Effector memory CD8-positive, alpha-beta T cell (primary cell): ENCODE data around the gene PEX6.
"Not testable (repeated sequence)": the region's sequence is repeated elsewhere in the genome, so short reads cannot be mapped to it uniquely, and the experiment has no call there.

ENCODE experiments used
- ATAC-seq: fragments of 150-1000 bp; cut with Tn5 transposase; replicated peaks from 2 replicates; pipeline ENCODE4 v1.10.0; 2021; ENCODE audit warnings: mild to moderate bottlenecking, moderate library complexity
- DNase-seq, 3 experiments: peaks; one replicate each; pipeline ENCODE4 v3.0.0; 2021
- H3K27ac Mint-ChIP-seq, 2 donors: one replicate each; pipeline ENCODE4 v1.8.0; 2022; ENCODE audit warnings: mild to moderate bottlenecking in 2 of 2, mixed read lengths in 2 of 2, moderate library complexity in 2 of 2
- H3K27me3 Mint-ChIP-seq, 2 donors: one replicate each; pipeline ENCODE4 v1.8.0; 2022; ENCODE audit warnings: mixed read lengths in 2 of 2
- H3K36me3 Mint-ChIP-seq: one replicate; pipeline ENCODE4 v1.8.0; 2022; ENCODE audit warnings: mild to moderate bottlenecking, moderate library complexity, mixed read lengths; ENCODE audit not compliant: insufficient read depth
- H3K4me1 Mint-ChIP-seq, 2 donors: one replicate each; pipeline ENCODE4 v1.8.0; 2022; ENCODE audit warnings: low read depth in 2 of 2, mixed read lengths in 2 of 2
- H3K4me3 Mint-ChIP-seq, 2 donors: one replicate each; pipeline ENCODE4 v1.8.0; 2022; ENCODE audit warnings: mild to moderate bottlenecking in 2 of 2, mixed read lengths in 2 of 2, moderate library complexity in 2 of 2
- H3K9me3 Mint-ChIP-seq, 2 donors: one replicate each; pipeline ENCODE4 v1.8.0; 2022; ENCODE audit warnings: mixed read lengths in 2 of 2

Gene PEX6

GRCh38 chr6:42958125-42958524 is 20.9 kb downstream of the PEX6 start:
- no peak for DNase-seq
- Mint-ChIP-seq H3K36me3 (peaks cover 3% of the 10 kb centered on the region), H3K27me3 (no peaks in the 10 kb centered on the region)

GRCh38 chr6:42954405-42954804 is 24.6 kb downstream of the PEX6 start:
- not testable (repeated sequence) for H3K36me3 Mint-ChIP-seq, DNase-seq, H3K4me1 Mint-ChIP-seq, H3K27ac Mint-ChIP-seq, H3K27me3 Mint-ChIP-seq, H3K4me3 Mint-ChIP-seq, H3K9me3 Mint-ChIP-seq, ATAC-seq

More at GRCh38 chr6:42958125-42958524, 20.9 kb downstream of the PEX6 start:
- no peak overlapping the region for H3K4me3 Mint-ChIP-seq
- H3K9me3 Mint-ChIP-seq = no peaks in the 10 kb centered on the region
- H3K27ac Mint-ChIP-seq = no peak overlapping the region
- peaks cover 0 to 11% of the 10 kb centered on the region in 2 donors for H3K4me1 Mint-ChIP-seq
- ATAC-seq = no peak

- Mint-ChIP-seq H3K9me3 (no peaks in the 10 kb centered on the region), H3K4me1 (no peaks in the 10 kb centered on the region), H3K27ac (no peak overlapping the region), H3K36me3 (peaks cover 3% of the 10 kb centered on the region), H3K27me3 (no peaks in the 10 kb centered on the region), H3K4me3 (no peak overlapping the region)
- DNase-seq (no peak), ATAC-seq (no peak)
Observed at GRCh38 chr6:42952389-42952788, 26.6 kb downstream of the PEX6 start.

- peak overlapping the region in 1 of 2 donors; percentile 12 for H3K27ac Mint-ChIP-seq
Observed at GRCh38 chr6:42947950-42948349, 31.0 kb downstream of the PEX6 start.

GRCh38 chr6:42942444-42942843 is 36.5 kb downstream of the PEX6 start:
- Mint-ChIP-seq H3K4me1 (peaks cover 3 to 5% of the 10 kb centered on the region in 2 donors), H3K27me3 (no peaks in the 10 kb centered on the region), H3K9me3 (no peaks in the 10 kb centered on the region), H3K4me3 (no peak overlapping the region), H3K27ac (no peak overlapping the region), H3K36me3 (peaks cover 56% of the 10 kb centered on the region)
- DNase-seq = no peak
- no peak for ATAC-seq

More at GRCh38 chr6:42947950-42948349, 31.0 kb downstream of the PEX6 start:
- DNase-seq (no peak), ATAC-seq (no peak)
- H3K4me3 Mint-ChIP-seq = no peak overlapping the region
- no peaks in the 10 kb centered on the region for H3K9me3 Mint-ChIP-seq
- H3K27me3 Mint-ChIP-seq = no peaks in the 10 kb centered on the region
- peaks cover 26% of the 10 kb centered on the region for H3K36me3 Mint-ChIP-seq
- no peaks in the 10 kb centered on the region for H3K4me1 Mint-ChIP-seq

- H3K27me3 Mint-ChIP-seq, DNase-seq, H3K4me3 Mint-ChIP-seq, H3K9me3 Mint-ChIP-seq, H3K4me1 Mint-ChIP-seq, ATAC-seq: not testable (repeated sequence)
- H3K36me3 Mint-ChIP-seq = peaks cover 59% of the 10 kb centered on the region
- H3K27ac Mint-ChIP-seq = peak overlapping the region in 1 of 2 donors; percentile 29
Observed at GRCh38 chr6:42941356-42941755, 37.6 kb downstream of the PEX6 start.

- Mint-ChIP-seq H3K4me3 (no peak overlapping the region), H3K27ac (peak overlapping the region; percentile 29 to 69), H3K36me3 (peaks cover 64% of the 10 kb centered on the region), H3K27me3 (no peaks in the 10 kb centered on the region), H3K4me1 (peaks cover 7 to 9% of the 10 kb centered on the region in 2 donors), H3K9me3 (no peaks in the 10 kb centered on the region)
- DNase-seq = no peak
- ATAC-seq = no peak
Observed at GRCh38 chr6:42940493-42941045, 38.4 kb downstream of the PEX6 start.

GRCh38 chr6:42939810-42940167 is 39.2 kb downstream of the PEX6 start:
- DNase-seq = no peak
- Mint-ChIP-seq H3K4me3 (no peak overlapping the region), H3K27me3 (no peaks in the 10 kb centered on the region), H3K36me3 (peaks cover 65% of the 10 kb centered on the region), H3K9me3 (no peaks in the 10 kb centered on the region), H3K27ac (peak overlapping the region in 1 of 2 donors; percentile 69), H3K4me1 (peaks cover 8 to 9% of the 10 kb centered on the region in 2 donors)
- no peak for ATAC-seq

- no peaks in the 10 kb centered on the region for H3K9me3 Mint-ChIP-seq
- peaks cover 8 to 10% of the 10 kb centered on the region in 2 donors for H3K4me1 Mint-ChIP-seq
- H3K27me3 Mint-ChIP-seq = no peaks in the 10 kb centered on the region
- ATAC-seq (no peak), DNase-seq (no peak)
- H3K36me3 Mint-ChIP-seq = peaks cover 65% of the 10 kb centered on the region
- peak overlapping the region in 1 of 2 donors; percentile 69 for H3K27ac Mint-ChIP-seq
- H3K4me3 Mint-ChIP-seq = no peak overlapping the region
Observed at GRCh38 chr6:42938987-42939809, 39.8 kb downstream of the PEX6 start.

- H3K9me3 Mint-ChIP-seq = no peaks in the 10 kb centered on the region
- peaks cover 12 to 17% of the 10 kb centered on the region in 2 donors for H3K4me1 Mint-ChIP-seq
- peak overlapping the region; percentile 16 to 69 for H3K27ac Mint-ChIP-seq
- H3K27me3 Mint-ChIP-seq = no peaks in the 10 kb centered on the region
- no peak for DNase-seq
- H3K4me3 Mint-ChIP-seq = no peak overlapping the region
- no peak for ATAC-seq
- peaks cover 62% of the 10 kb centered on the region for H3K36me3 Mint-ChIP-seq
Observed at GRCh38 chr6:42938428-42938796, 40.6 kb downstream of the PEX6 start.

- Mint-ChIP-seq H3K9me3 (no peaks in the 10 kb centered on the region), H3K4me3 (no peak overlapping the region), H3K4me1 (peaks cover 18 to 23% of the 10 kb centered on the region in 2 donors), H3K27ac (peak overlapping the region in 1 of 2 donors; percentile 33), H3K36me3 (peaks cover 63% of the 10 kb centered on the region), H3K27me3 (no peaks in the 10 kb centered on the region)
- ATAC-seq = no peak
- DNase-seq = no peak
Observed at GRCh38 chr6:42937548-42938427, 41.2 kb downstream of the PEX6 start.

- peak overlapping the region in 1 of 2 donors; percentile 33 for H3K27ac Mint-ChIP-seq
- H3K27me3 Mint-ChIP-seq = no peaks in the 10 kb centered on the region
- H3K4me3 Mint-ChIP-seq = no peak overlapping the region
- peaks cover 68% of the 10 kb centered on the region for H3K36me3 Mint-ChIP-seq
- no peak for ATAC-seq
- no peak for DNase-seq
- H3K9me3 Mint-ChIP-seq = no peaks in the 10 kb centered on the region
- H3K4me1 Mint-ChIP-seq = peaks cover 29 to 35% of the 10 kb centered on the region in 2 donors
Observed at GRCh38 chr6:42936398-42936797, 42.6 kb downstream of the PEX6 start.

GRCh38 chr6:42935322-42935721 is 43.7 kb downstream of the PEX6 start:
- DNase-seq (no peak), ATAC-seq (no peak)
- Mint-ChIP-seq H3K4me1 (peaks cover 37 to 44% of the 10 kb centered on the region in 2 donors), H3K36me3 (peaks cover 61% of the 10 kb centered on the region), H3K4me3 (no peak overlapping the region), H3K27ac (peak overlapping the region in 1 of 2 donors; percentile 69), H3K27me3 (no peaks in the 10 kb centered on the region), H3K9me3 (no peaks in the 10 kb centered on the region)
